NCI-H69 (cell line): ENCODE measurements around the gene MICU1.
"Not testable (repeated sequence)": the region's sequence is repeated elsewhere in the genome, so short reads cannot be mapped to it uniquely, and the experiment has no call there.

Experiments used
- DNase-seq: peaks from one replicate; lab custom pipeline; 2025; lab: John Stamatoyannopoulos, UW

The MICU1 gene

GRCh38 chr10:72625608-72626443 is at the start of gene MICU1:
TSS of gene MICU1 (minus strand) at chr10:72626079. CDS start at chr10:72566793, 59,286 bp downstream.
- DNase-seq, result peak; percentile 96

DNA sequence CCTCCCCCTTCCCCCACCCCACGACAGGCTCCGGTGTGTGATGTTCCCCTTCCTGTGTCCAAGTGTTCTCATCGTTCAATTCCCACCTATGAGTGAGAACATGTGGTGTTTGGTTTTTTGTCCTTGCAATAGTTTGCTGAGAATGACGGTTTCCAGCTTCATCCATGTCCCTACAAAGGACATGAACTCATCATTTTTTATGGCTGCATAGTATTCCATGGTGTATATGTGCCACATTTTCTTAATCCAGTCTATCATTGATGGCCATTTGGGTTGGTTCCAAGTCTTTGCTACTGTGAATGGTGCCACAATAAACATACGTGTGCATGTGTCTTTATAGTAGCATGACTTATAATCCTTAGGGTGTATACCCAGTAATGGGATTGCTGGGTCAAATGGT is 48.3 kb upstream of the MICU1 start:
- DNase-seq, result not testable (repeated sequence)

- no peak for DNase-seq
These were observed 47.4 kb upstream of the MICU1 start for GRCh38 chr10:72673280-72673679.

- no peak for DNase-seq
These were observed 41.5 kb upstream of the MICU1 start for GRCh38 chr10:72667207-72667864.

DNA sequence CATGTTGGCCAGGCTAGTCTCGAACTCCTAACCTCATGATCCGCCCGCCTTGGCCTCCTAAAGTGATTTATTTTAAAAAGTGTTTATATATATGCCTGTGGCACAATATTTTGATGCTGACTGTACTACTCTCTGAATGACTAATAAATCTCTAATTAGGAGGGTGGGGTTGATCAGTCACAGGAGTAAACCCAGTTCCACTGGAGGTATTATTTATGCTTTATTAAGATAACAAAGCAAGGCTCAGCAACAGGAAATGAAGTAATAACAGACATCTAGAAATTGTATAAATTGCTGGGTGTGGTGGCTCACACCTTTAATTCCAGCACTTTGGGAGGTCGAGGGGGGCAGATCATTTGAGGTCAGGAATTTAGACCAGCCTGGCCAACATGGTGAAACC is 40.0 kb upstream of the MICU1 start:
- DNase-seq, result no peak

GRCh38 chr10:72663971-72664370 is 38.1 kb upstream of the MICU1 start:
- no peak for DNase-seq

GRCh38 chr10:72661431-72661830 is 35.6 kb upstream of the MICU1 start:
- no peak for DNase-seq

DNA sequence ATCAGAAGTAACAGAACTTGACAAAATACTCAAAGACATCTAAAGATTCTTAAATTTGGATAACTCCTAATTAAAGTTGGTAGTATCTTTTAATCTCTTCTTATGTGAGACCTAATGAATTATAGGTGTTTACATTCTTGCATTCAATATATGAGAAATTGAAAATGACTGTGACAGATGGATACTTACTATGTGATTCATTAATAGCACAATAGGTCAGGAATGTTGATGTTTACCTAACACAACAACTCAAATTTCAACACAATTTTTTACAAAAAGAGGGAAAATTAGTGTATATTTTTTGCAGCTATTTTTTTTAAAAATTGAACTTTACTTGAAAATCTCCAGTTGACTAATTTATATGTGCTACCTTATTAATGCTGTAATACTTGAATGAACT is 34.3 kb upstream of the MICU1 start:
- no peak for DNase-seq

- DNase-seq, result no peak
These were observed 33.8 kb upstream of the MICU1 start for GRCh38 chr10:72659694-72660093.

GRCh38 chr10:72658696-72659400 is 33.0 kb upstream of the MICU1 start:
- peak; percentile 2 for DNase-seq

- no peak for DNase-seq
These were observed 28.8 kb upstream of the MICU1 start for GRCh38 chr10:72654720-72655119.

- no peak for DNase-seq
These were observed 27.7 kb upstream of the MICU1 start for GRCh38 chr10:72653383-72654096.

DNA sequence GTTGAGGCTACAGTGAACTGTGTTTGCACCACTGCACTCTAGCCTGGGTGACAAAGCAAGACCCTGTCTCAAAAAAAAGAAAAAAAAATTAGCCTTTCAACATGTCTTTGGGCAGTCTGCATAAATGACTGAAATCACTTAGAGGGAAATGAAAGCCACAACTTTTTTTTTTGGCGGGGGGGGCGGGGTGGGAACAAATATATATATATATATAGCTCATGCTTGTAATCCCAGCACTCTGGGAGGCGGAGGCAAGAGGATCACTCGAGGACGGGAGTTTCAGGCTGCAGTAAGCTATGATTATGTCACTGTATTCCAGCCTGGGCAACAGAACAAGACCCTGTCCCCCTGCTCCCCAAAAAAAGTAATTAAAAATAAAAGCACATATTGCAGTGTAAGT is 23.4 kb upstream of the MICU1 start:
- DNase-seq, result no peak

DNA sequence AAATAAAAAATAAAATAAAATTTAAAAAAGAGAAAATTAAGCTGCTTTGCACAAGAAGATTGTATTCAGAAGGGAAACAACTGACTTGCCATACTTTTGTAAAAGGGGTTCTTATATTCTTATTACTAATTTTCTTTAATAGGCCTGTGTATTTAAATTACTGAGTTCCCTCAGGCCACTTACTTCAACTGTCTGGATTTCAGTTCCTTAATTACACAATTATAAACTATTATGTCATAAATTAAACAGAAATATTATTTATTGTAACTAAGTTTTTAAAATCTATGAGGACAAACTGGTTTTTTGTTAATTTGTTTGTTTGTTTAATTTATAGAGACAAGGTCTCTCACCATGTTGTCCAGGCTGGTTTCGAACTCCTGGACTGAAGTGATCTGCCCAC is 22.4 kb upstream of the MICU1 start:
- DNase-seq, result no peak

DNA sequence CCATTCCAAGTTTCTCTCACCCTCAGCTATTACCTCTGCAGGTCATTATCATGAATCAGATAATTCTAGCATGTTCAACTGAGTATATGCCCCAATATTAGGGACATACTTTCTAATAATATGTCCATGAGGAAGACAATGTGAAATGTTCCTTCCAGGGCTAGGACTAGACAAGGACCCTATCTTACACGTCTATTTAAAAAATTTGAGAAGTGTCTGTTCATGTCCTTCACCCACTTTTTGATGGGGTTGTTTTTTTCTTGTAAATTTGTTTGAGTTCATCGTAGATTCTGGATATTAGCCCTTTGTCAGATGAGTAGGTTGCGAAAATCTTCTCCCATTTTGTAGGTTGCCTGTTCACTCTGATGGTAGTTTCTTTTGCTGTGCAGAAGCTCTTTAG is 21.1 kb upstream of the MICU1 start:
- DNase-seq, result not testable (repeated sequence)

DNA sequence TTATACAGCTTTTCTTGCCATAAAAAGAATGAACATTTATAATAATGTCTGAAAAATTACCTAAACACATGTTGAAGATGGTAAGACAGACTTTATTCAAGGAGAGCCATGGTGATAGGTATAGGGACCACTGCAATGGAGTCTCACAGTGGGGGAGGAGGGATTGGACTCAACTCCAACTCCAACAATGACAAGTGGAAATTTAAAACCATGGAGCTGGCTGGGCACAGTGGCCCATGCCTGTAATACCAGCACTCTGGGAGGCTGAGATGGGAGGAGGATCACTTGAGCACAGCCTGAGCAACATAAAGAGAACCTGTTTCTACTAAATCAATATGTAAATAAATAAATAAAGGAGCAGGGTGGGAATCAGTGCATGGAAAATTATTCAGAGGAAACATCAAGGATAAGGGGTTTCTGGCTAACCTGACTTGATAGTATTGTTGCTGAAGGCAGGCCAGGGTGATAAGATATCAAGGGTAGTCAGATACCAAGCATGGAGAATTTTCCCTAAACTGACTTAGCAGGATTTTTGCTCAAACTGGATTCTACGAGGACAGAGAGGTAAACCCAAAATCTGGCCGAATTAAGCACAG is 19.5 kb upstream of the MICU1 start:
- no peak for DNase-seq

- DNase-seq, result no peak
These were observed 16.4 kb upstream of the MICU1 start for GRCh38 chr10:72642318-72642717.

DNA sequence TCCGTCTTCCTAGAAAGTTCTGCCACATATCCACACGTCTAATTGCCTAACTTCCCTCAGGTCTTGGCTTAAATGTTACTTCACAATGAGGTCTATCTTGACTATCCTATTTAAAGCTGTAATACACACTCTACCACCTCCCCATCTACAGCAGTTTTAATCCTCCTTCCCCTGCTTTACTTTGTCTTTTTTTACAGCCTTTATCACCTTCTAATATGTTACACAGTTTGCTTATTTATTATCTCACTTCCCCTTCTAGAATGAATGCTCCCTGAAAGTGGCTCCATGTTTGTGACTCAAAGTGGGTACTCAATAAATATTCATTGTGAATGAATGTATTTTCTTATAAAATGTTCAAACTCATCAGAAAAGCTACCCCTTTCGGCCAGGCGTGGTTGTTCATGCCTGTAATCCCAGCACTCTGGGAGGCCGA is 13.6 kb upstream of the MICU1 start:
- DNase-seq, result no peak

DNA sequence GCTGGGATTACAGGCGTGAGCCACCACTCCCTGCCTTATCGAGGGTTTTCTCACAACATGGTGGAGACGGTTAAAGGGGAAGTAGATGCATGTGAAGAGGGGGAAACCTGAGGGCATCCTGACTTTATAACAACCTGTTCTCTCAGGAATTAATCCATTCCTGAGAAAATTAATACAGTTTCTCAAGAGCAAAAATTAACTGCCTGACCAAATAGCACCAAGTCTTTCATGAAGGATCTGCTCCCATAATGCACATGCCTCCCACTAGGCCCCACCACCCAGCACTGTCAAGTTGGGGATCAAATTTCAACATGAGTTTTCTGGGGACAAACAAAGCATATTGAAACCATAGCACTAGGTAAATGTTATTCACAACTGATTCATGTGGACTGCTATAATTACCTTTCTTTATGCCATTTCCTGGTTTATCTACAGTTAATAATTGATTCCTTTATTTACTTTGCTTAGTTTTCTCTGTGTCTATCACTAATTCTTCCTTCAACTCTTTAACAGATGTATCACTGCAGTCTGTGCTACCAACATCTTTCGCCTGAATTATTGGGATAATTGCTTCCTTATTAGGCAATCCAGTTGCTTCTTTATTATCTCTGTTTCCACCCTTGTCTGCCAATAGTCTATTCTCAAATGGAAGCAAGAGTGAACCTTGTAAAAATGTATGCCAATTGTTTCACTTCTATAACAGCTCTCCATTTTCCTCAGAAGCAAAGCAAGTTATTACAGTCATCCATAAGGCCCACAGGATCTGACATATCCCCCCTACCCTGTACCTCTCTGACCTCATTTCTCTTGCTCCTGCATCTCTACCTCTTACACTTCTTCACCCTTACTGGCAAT is 12.9 kb upstream of the MICU1 start:
- peak; percentile 29 for DNase-seq

DNA sequence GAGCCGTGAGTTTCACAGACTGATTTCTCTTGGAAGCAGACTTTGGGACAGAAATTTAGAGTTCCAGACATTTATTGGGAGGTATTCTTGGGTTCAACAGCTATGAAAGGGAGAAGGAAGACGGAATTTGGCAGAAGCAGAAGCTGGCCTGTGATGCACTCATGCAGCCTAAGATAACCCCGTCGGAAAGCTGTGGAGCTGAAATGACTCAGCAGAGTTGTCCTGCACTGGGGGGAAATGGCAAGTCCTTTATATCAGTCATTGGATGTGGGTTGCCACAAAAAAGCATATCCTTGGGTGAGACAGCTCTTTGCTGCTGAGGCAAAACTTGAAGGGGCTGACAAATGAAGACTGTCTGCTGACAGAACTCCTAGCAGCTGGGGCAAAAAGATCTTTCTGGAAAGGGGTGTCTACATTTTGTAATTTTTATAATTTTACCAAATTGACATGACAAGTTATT is 11.5 kb upstream of the MICU1 start:
- no peak for DNase-seq

DNA sequence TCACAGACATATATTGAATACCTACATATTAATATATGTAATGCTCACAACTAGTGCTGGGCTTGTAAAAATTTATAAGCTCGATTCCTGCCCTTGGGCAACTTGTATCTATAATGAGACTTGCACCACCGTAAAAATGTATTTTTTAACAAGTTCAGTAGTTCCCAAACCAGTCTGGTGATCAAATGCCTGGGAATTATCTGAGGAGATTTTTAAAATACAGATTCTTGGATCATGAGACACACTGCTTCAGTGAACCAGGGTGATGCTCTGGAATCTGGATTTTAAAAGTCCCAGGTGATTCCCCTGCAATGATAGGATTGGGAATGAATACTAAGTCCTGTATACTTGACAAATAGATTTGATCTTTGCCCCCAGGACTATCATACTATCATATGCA is 4.3 kb upstream of the MICU1 start:
- no peak for DNase-seq
